HepG2 (cell line): Measurements from ENCODE around the gene TRAF3. TPM values are rescaled to one million over a fixed set of nuclear protein-coding genes. Genes with fewer than 3 reads are reported as not detected.

ENCODE experiments used
- ATAC-seq: fragments of 200-7000 bp; cut with Tn5 transposase; 3 replicates; pipeline ENCODE4 v1.9.1; 2020; ENCODE audit warnings: mild to moderate bottlenecking, moderate library complexity
- BruUV-seq: library from RNA; stranded (reverse); fragments of 400-500 nt; replicated peaks from 2 replicates; lab custom pipeline; 2021; lab: Mats Ljungman, UMichigan
- CTCF ChIA-PET: fragments of 300-600 bp; formaldehyde crosslinking; extraction: SDS; loops from one replicate; lab custom pipeline; 2021; ENCODE audit warnings: low total read pairs, inconsistent platforms, low intra/inter-chr PET ratio; lab: Yijun Ruan, JAX
- POLR2A ChIA-PET: fragments of 350-600 bp; sonication (Branson Sonifier 250); formaldehyde crosslinking; loops from one replicate; lab custom pipeline; 2020; ENCODE audit warnings: antibody characterized with exemption, inconsistent platforms; lab: Yijun Ruan, JAX
- DNase-seq: peaks from one replicate; pipeline ENCODE4 v3.0.0-alpha.2; 2015; ENCODE audit warnings: low spot score
- FAIRE-seq: peaks from 3 replicates; lab custom pipeline; 2011; peaks lifted over from hg19 to GRCh38; lab: Jason Lieb, UNC
- H2AFZ ChIP-seq: one replicate; pipeline ENCODE4 v1.6.1; 2011; ENCODE audit warnings: low read length, inconsistent platforms
- H3K27ac ChIP-seq: fragments of 300-600 bp; 3 replicates; pipeline ENCODE4 v1.8.0; 2011; ENCODE audit warnings: mixed run types, mild to moderate bottlenecking, mixed read lengths, low read length, inconsistent platforms; ENCODE audit not compliant: insufficient read depth; ENCODE audit errors: extremely low read length
- H3K27me3 ChIP-seq, 2 experiments: fragments of 200-600 bp in 1 of 2; 2 replicates in 1 of 2; 3 replicates in 1 of 2; pipeline versions ENCODE4 v1.6.0 to v1.8.0; 2011; ENCODE audit warnings: low read length in 2 of 2, mild to moderate bottlenecking in 2 of 2, moderate library complexity in 2 of 2, inconsistent platforms in 1 of 2; ENCODE audit not compliant: insufficient read depth in 2 of 2, control insufficient read depth in 1 of 2
- H3K36me3 ChIP-seq, 2 experiments: fragments of 200-600 bp in 1 of 2; replicated peaks in 1 of 2; 2 replicates in 1 of 2; 3 replicates in 1 of 2; pipeline versions ENCODE4 v1.5.1 to v1.8.0; 2011; ENCODE audit warnings: low read length in 2 of 2, inconsistent platforms in 1 of 2; ENCODE audit not compliant: insufficient read depth in 2 of 2, control insufficient read depth in 1 of 2
- H3K4me1 ChIP-seq: 2 replicates; pipeline ENCODE4 v1.5.1; 2012; ENCODE audit warnings: low read length, inconsistent platforms; ENCODE audit not compliant: insufficient read depth
- H3K4me2 ChIP-seq: 2 replicates; pipeline ENCODE4 v1.6.0; 2011; ENCODE audit warnings: low read depth, low read length, inconsistent platforms
- H3K4me3 ChIP-seq, 3 experiments: fragments of 200-600 bp in 1 of 3; sonication (generic), shearing (Covaris generic) in 1 of 3; replicated peaks in 1 of 3; 2 replicates each; pipeline ENCODE4 v1.5.1; 2011 to 2016; ENCODE audit warnings: low read length in 3 of 3, inconsistent platforms in 2 of 3, low read depth in 2 of 3, mild to moderate bottlenecking in 2 of 3, control low read depth in 1 of 3, mixed read lengths in 1 of 3; ENCODE audit not compliant: insufficient read depth in 1 of 3
- H3K79me2 ChIP-seq: one replicate; pipeline ENCODE4 v1.6.1; 2011; ENCODE audit warnings: low read length, inconsistent platforms; ENCODE audit not compliant: insufficient read depth
- H3K9ac ChIP-seq: 2 replicates; pipeline ENCODE4 v1.6.0; 2011; ENCODE audit warnings: mild to moderate bottlenecking, low read depth, low read length, inconsistent platforms; ENCODE audit not compliant: insufficient read depth
- H3K9me3 ChIP-seq: 2 replicates; pipeline ENCODE4 v1.5.1; 2012; ENCODE audit warnings: mild to moderate bottlenecking, low read length
- H4K20me1 ChIP-seq: 2 replicates; pipeline ENCODE4 v1.6.0; 2011; ENCODE audit warnings: inconsistent platforms, mild to moderate bottlenecking, low read length, moderate library complexity; ENCODE audit not compliant: insufficient read depth
- CHD4 ChIP-seq: fragments of 200-600 bp; sonication (generic); IDR thresholded peaks from 2 replicates; pipeline ENCODE4 v1.7.0; 2017; ENCODE audit warnings: mild to moderate bottlenecking, low read length, borderline replicate concordance
- HOXA9 ChIP-seq: sonication (generic); formaldehyde crosslinking; IDR thresholded peaks from 2 replicates; pipeline ENCODE4 v1.8.1; 2022; ENCODE audit warnings: missing genetic modification reagents, mild to moderate bottlenecking, moderate library complexity, borderline replicate concordance
- KDM5A ChIP-seq: fragments of 200-600 bp; sonication (generic); IDR thresholded peaks from 2 replicates; pipeline ENCODE4 v1.7.0; 2018; ENCODE audit warnings: antibody characterized with exemption, mild to moderate bottlenecking, low read length, borderline replicate concordance
- NFE2L1 ChIP-seq: sonication (generic); formaldehyde crosslinking; IDR thresholded peaks from 2 replicates; pipeline ENCODE4 v1.4.0; 2020; ENCODE audit warnings: missing genetic modification reagents, mild to moderate bottlenecking, borderline replicate concordance
- ZBTB4 ChIP-seq: sonication (generic); formaldehyde crosslinking; IDR thresholded peaks from 2 replicates; pipeline ENCODE4 v1.4.0; 2020; ENCODE audit warnings: missing genetic modification reagents, mild to moderate bottlenecking, borderline replicate concordance
- ZNF136 ChIP-seq: sonication (generic); formaldehyde crosslinking; IDR thresholded peaks from 2 replicates; pipeline ENCODE4 v1.8.1; 2022; ENCODE audit warnings: low read depth, mild to moderate bottlenecking, moderate library complexity, missing genetic modification reagents
- ZNF256 ChIP-seq: sonication (generic); formaldehyde crosslinking; conservative IDR thresholded peaks from 2 replicates; pipeline ENCODE4 v1.4.0; 2020; ENCODE audit warnings: missing genetic modification reagents
- ZNF570 ChIP-seq: sonication (generic); formaldehyde crosslinking; IDR thresholded peaks from 2 replicates; pipeline ENCODE4 v1.4.0; 2020; ENCODE audit warnings: mild to moderate bottlenecking, missing genetic modification reagents, borderline replicate concordance
- ZNF784 ChIP-seq: sonication (generic); formaldehyde crosslinking; IDR thresholded peaks from 2 replicates; pipeline ENCODE4 v1.5.1; 2020; ENCODE audit warnings: missing genetic modification reagents, mild to moderate bottlenecking, borderline replicate concordance
- WGBS: methylation state at CpG from one replicate; pipeline ENCODE4 v1.1.6; 2017; ENCODE audit warnings: low lambda C conversion rate; 5-methylcytosine and 5-hydroxymethylcytosine counted together
- in situ Hi-C: cut with HindIII; loops from 2 replicates; pipeline ENCODE4 v1.10.0; 2017; ENCODE audit warnings: low pct_unique_long_range_greater_than_20kb; ENCODE audit not compliant: extremely low pct_ligation_motif_present
- intact Hi-C: fragments of 100-400 bp; cut with micrococcal nuclease; formaldehyde crosslinking; loops from one replicate; pipeline ENCODE4 v1.10.0; 2022; ENCODE audit not compliant: unreplicated experiment
- polyA plus RNA-seq, 8 experiments: library from polyadenylated mRNA; depleted of rRNA in 3 of 8; stranded (reverse) in 7 of 8; unstranded in 1 of 8; fragments of >200 nt; fragmentation: Illumina TruSeq in 4 of 8; extraction: Trizol in 4 of 8; gene quantifications; 2 replicates each; pipeline versions ENCODE4 v1.2.1 to v1.2.3, GENCODE V29; 2011 to 2016; ENCODE audit warnings: low read depth in 4 of 8, missing spikeins in 1 of 8, mixed read lengths in 1 of 8; ENCODE audit not compliant: insufficient read depth in 1 of 8
- total RNA-seq, 5 experiments: library from RNA; depleted of rRNA; stranded (reverse); fragments of >200 nt; fragmentation: Illumina TruSeq; extraction: Trizol; gene quantifications; 2 replicates each; pipeline ENCODE4 v1.2.3, GENCODE V29; 2016; ENCODE audit warnings: low read depth in 1 of 5

TRAF3 gene
- total and polyA plus RNA-seq, 2 of the 13 experiments (the other 11 are each of a cell fraction or from before 2014, with no cell fraction given) = 6.9 to 12.2 TPM

- Histone ChIP-seq H2AFZ (no peak overlapping the region), H3K79me2 (no peaks in the 10 kb centered on the region), H3K27me3 (peaks cover 2 to 31% of the 10 kb centered on the region in 2 experiments; a peak in 3 of 5 replicates), H3K36me3 (no peaks in the 10 kb centered on the region), H3K4me2 (no peak overlapping the region), H3K4me1 (peaks cover 40% of the 10 kb centered on the region), H3K4me3 (no peak overlapping the region), H3K9ac (no peak overlapping the region), H3K27ac (no peak overlapping the region), H3K9me3 (no peaks in the 10 kb centered on the region), H4K20me1 (no peaks in the 10 kb centered on the region)
- CTCF ChIA-PET = no interaction called here
- no peak for FAIRE-seq
- DNase-seq = no peak
- intact Hi-C loops = loop anchor here (5.0 to 10.0 kb wide), 3 partner anchors 44 to 104 kb away; no protein-coding TSS in a partner anchor
- no TSS peak for BruUV-seq
- in situ Hi-C loops = no loop called here
- POLR2A ChIA-PET = no interaction called here
- TF ChIP-seq NFE2L1 (CRISPR knock-in tag) (no peak), ZNF570 (no peak), KDM5A (no peak), ZNF784 (CRISPR knock-in tag) (no peak), HOXA9 (CRISPR knock-in tag) (no peak), CHD4 (no peak), ZNF256 (CRISPR knock-in tag) (no peak), ZBTB4 (no peak), ZNF136 (CRISPR knock-in tag) (no peak)
- 51% methylated on average over 7 of the region's 9 CpGs for WGBS
- no peak for ATAC-seq
Observed at GRCh38 chr14:102771144-102771543, 6.1 kb upstream of the TRAF3 start.
